Psoas muscle (tissue), 8 donors: Measurements from ENCODE around the gene ABCA7. TPM values are rescaled to one million over a fixed set of nuclear protein-coding genes. Genes with fewer than 3 reads are reported as not detected.

Source experiments
- ATAC-seq, 4 donors: fragments of 200-7000 bp; cut with Tn5 transposase; one replicate each; pipeline ENCODE4 v1.9.1; 2020; ENCODE audit warnings: moderate library complexity in 3 of 4, mild to moderate bottlenecking in 2 of 4
- DNase-seq, 2 donors: peaks; one replicate each; pipeline ENCODE4 v3.0.0-alpha.2; 2020
- H3K27ac ChIP-seq: fragments of 200-600 bp; one replicate; pipeline ENCODE4 v1.8.0; 2022
- H3K27me3 ChIP-seq, 3 donors: fragments of 200-600 bp in 1 of 3; one replicate each; pipeline versions ENCODE4 v1.6.1 to v1.8.0; 2013 to 2022; ENCODE audit warnings: low read length in 2 of 3, mild to moderate bottlenecking in 2 of 3, moderate library complexity in 1 of 3; ENCODE audit not compliant: insufficient read depth in 3 of 3
- H3K36me3 ChIP-seq, 2 donors: fragments of 200-600 bp in 1 of 2; one replicate each; pipeline versions ENCODE4 v1.6.1 to v1.8.0; 2013 to 2022; ENCODE audit warnings: low read depth in 1 of 2, mild to moderate bottlenecking in 1 of 2, moderate library complexity in 1 of 2; ENCODE audit not compliant: insufficient read depth in 1 of 2
- H3K4me1 ChIP-seq: fragments of 200-600 bp; one replicate; pipeline ENCODE4 v1.8.0; 2022
- H3K4me3 ChIP-seq: fragments of 200-600 bp; one replicate; pipeline ENCODE4 v1.8.0; 2022; ENCODE audit warnings: mild to moderate bottlenecking
- H3K9me3 ChIP-seq: fragments of 200-600 bp; one replicate; pipeline ENCODE4 v1.8.0; 2022
- CTCF ChIP-seq: fragments of 200-600 bp; IDR thresholded peaks from one replicate; pipeline ENCODE4 v1.8.0; 2022; ENCODE audit warnings: antibody characterized with exemption
- WGBS, 3 donors: extraction: QIAGEN DNeasy Blood & Tissue Kit; methylation state at CpG; one replicate each; pipeline versions ENCODE4 v1.1.6 to v1.1.7; 2013; 5-methylcytosine and 5-hydroxymethylcytosine counted together
- intact Hi-C, 2 donors: fragments of 100-400 bp; cut with DNase I; formaldehyde crosslinking; loops; one replicate each; pipeline versions ENCODE4 v1.11.0 to v1.14.2; 2022
- polyA plus RNA-seq, 3 donors: library from polyadenylated mRNA; stranded (reverse); fragments of 200-250 nt; gene quantifications; one replicate each; pipeline ENCODE4 v1.2.3, GENCODE V29; 2013
- total RNA-seq, 4 donors: library from RNA; stranded (reverse); fragmentation: NEBNext Ultra II Directional in 2 of 4; extraction: Animal tissue kit (Norgen Biotek cat#: 25700) in 2 of 4; gene quantifications; one replicate each; pipeline versions ENCODE4 v1.2.1 to v1.2.4, GENCODE V29; 2021 to 2023
- donor health status: healthy with polysubstance abuse.
- donor health status: DM: no; HTN: no; CAD: no; lungs with moderate emphysema.
- donor health status: Bipolar disorder and iron deficiency.
- donor health status: healthy.
- donor health status: DM: yes; HTN: yes; CAD: no.
- donor health status: DM: no; HTN: no; CAD: no.
- donor health status: DM: no; HTN: no; CAD: no.
- donor health status: DM: yes; HTN: yes; CAD: no.

The ABCA7 gene
- total and polyA plus RNA-seq, 7 donors, result 2.6 to 19.5 (median 10.1) TPM

- Histone ChIP-seq H3K4me1 (peaks cover 13% of the 10 kb centered on the region), H3K36me3 (peaks cover 12 to 58% of the 10 kb centered on the region in 2 donors)
These were observed 67.9 kb downstream of the ABCA7 start for GRCh38 chr19:1107661-1108261.

GRCh38 chr19:1108291-1109031, 68.6 kb downstream of the ABCA7 start:
- no peak for ATAC-seq
- H3K4me3 ChIP-seq, result no peak overlapping the region
- peaks cover 6% of the 10 kb centered on the region for H3K4me1 ChIP-seq
- WGBS, 3 donors, result 92 to 94% (median 94%) methylated on average over 60 to 89 of the region's 89 CpGs
- peaks cover 12 to 61% of the 10 kb centered on the region in 2 donors for H3K36me3 ChIP-seq
- H3K27me3 ChIP-seq, result no peaks in the 10 kb centered on the region
- intact Hi-C loops, result no loop called here
- TF ChIP-seq CTCF, result no peak
- H3K9me3 ChIP-seq, result no peaks in the 10 kb centered on the region
- H3K27ac ChIP-seq, result no peak overlapping the region
- peak in 1 of 2 donors; percentile 28 for DNase-seq

More at GRCh38 chr19:1107661-1108261, 67.9 kb downstream of the ABCA7 start:
- no peak for DNase-seq
- 89 to 91% (median 90%) methylated on average over 25 of the region's 25 CpGs for WGBS, 3 donors
- Histone ChIP-seq H3K4me3 (no peak overlapping the region), H3K27ac (no peak overlapping the region), H3K9me3 (no peaks in the 10 kb centered on the region), H3K27me3 (no peaks in the 10 kb centered on the region)
- ATAC-seq, result no peak
- TF ChIP-seq CTCF, result no peak
- intact Hi-C loops, result no loop called here

- DNase-seq (no peak), ATAC-seq (no peak)
- no peak for TF ChIP-seq CTCF
- Histone ChIP-seq H3K27ac (no peak overlapping the region), H3K36me3 (peaks cover 12 to 67% of the 10 kb centered on the region in 2 donors), H3K4me3 (no peak overlapping the region), H3K4me1 (peaks cover 6% of the 10 kb centered on the region), H3K9me3 (no peaks in the 10 kb centered on the region), H3K27me3 (no peaks in the 10 kb centered on the region)
- intact Hi-C loops, result no loop called here
- WGBS, 3 donors, result 56 to 76% (median 76%) methylated on average over 37 to 48 of the region's 48 CpGs
These were observed 69.2 kb downstream of the ABCA7 start for GRCh38 chr19:1109032-1109551.

GRCh38 chr19:1109697-1110671, 70.1 kb downstream of the ABCA7 start:
- H3K4me1 ChIP-seq, result peaks cover 6% of the 10 kb centered on the region
- no peaks in the 10 kb centered on the region for H3K27me3 ChIP-seq
- no peak overlapping the region for H3K4me3 ChIP-seq
- 86 to 90% (median 89%) methylated on average over 53 to 54 of the region's 54 CpGs for WGBS, 3 donors
- intact Hi-C loops, result loop anchor here (5.0 kb wide), 2 partner anchors 82 to 132 kb away; partner anchors contain the start of gene ATP5F1D (in 1 of the 2)
- DNase-seq, result no peak
- no peak overlapping the region for H3K27ac ChIP-seq
- no peak for TF ChIP-seq CTCF
- H3K9me3 ChIP-seq, result no peaks in the 10 kb centered on the region
- H3K36me3 ChIP-seq, result peaks cover 12 to 76% of the 10 kb centered on the region in 2 donors
- no peak for ATAC-seq
